ENCODE data around the gene PTPN23. TPM values are rescaled to one million over a fixed set of nuclear protein-coding genes. Genes with fewer than 3 reads are reported as not detected.

The PTPN23 gene
- total and polyA plus RNA-seq, 3 donors from 2014 or later = 30.5 to 141 (median 89.3) TPM

DNA sequence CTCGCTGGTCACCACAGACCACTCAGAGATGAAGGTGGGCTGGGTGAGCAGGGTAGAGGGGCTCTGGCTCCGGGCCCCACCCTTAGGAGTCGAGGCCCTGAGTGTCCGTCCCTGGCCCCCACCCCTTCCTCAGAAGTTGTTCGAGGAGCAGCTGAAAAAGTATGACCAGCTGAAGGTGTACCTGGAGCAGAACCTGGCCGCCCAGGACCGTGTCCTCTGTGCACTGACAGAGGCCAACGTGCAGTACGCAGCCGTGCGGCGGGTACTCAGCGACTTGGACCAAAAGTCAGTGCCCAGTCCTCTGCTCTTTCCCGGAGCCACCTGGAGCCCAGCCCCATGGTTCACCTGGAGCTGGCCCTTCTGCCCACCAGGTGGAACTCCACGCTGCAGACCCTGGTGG, 28.5 kb downstream of the PTPN23 start:
- Histone ChIP-seq H3K4me3 (no peak overlapping the region), H3K9me3 (no peaks in the 10 kb centered on the region), H3K27me3 (no peaks in the 10 kb centered on the region), H3K36me3 (ENCODE audit: low read depth, missing control alignments) (no peaks in the 10 kb centered on the region), H3K27ac (no peak overlapping the region), H3K4me1 (peaks cover 29% of the 10 kb centered on the region)
- intact Hi-C loops (cut with DNase I; ENCODE audit: low total_unique reads) = no loop called here
- no peak for DNase-seq
- WGBS, 2 donors = 90 to 94% methylated on average over 4 to 15 of the region's 15 CpGs
- TF ChIP-seq POLR2A (IDR thresholded peaks at IDR 0.05) = no peak
- TF ChIP-seq, protein P1, sequence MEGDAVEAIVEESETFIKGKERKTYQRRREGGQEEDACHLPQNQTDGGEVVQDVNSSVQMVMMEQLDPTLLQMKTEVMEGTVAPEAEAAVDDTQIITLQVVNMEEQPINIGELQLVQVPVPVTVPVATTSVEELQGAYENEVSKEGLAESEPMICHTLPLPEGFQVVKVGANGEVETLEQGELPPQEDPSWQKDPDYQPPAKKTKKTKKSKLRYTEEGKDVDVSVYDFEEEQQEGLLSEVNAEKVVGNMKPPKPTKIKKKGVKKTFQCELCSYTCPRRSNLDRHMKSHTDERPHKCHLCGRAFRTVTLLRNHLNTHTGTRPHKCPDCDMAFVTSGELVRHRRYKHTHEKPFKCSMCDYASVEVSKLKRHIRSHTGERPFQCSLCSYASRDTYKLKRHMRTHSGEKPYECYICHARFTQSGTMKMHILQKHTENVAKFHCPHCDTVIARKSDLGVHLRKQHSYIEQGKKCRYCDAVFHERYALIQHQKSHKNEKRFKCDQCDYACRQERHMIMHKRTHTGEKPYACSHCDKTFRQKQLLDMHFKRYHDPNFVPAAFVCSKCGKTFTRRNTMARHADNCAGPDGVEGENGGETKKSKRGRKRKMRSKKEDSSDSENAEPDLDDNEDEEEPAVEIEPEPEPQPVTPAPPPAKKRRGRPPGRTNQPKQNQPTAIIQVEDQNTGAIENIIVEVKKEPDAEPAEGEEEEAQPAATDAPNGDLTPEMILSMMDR (IDR thresholded peaks at IDR 0.05) = no peak

DNA sequence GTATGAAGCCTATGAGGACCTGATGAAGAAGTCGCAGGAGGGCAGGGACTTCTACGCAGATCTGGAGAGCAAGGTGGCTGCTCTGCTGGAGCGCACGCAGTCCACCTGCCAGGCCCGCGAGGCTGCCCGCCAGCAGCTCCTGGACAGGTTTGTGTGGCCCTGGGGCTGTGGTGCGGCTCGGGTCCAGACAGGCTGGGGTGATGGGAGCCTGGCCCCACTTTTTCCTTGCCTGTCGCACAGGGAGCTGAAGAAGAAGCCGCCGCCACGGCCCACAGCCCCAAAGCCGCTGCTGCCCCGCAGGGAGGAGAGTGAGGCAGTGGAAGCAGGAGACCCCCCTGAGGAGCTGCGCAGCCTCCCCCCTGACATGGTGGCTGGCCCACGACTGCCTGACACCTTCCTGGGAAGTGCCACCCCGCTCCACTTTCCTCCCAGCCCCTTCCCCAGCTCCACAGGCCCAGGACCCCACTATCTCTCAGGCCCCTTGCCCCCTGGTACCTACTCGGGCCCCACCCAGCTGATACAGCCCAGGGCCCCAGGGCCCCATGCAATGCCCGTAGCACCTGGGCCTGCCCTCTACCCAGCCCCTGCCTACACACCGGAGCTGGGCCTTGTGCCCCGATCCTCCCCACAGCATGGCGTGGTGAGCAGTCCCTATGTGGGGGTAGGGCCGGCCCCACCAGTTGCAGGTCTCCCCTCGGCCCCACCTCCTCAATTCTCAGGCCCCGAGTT, 29.0 kb downstream of the PTPN23 start:
- intact Hi-C loops (cut with DNase I; ENCODE audit: low total_unique reads) = no loop called here
- Histone ChIP-seq H3K4me1 (peaks cover 23% of the 10 kb centered on the region), H3K27me3 (no peaks in the 10 kb centered on the region), H3K36me3 (ENCODE audit: low read depth, missing control alignments) (no peaks in the 10 kb centered on the region), H3K9me3 (no peaks in the 10 kb centered on the region), H3K27ac (no peak overlapping the region), H3K4me3 (no peak overlapping the region)
- DNase-seq = no peak
- 90 to 94% methylated on average over 13 to 23 of the region's 26 CpGs for WGBS, 2 donors
- TF ChIP-seq POLR2A (IDR thresholded peaks at IDR 0.05) = no peak
- TF ChIP-seq, protein P1 (IDR thresholded peaks at IDR 0.05) = no peak

DNA sequence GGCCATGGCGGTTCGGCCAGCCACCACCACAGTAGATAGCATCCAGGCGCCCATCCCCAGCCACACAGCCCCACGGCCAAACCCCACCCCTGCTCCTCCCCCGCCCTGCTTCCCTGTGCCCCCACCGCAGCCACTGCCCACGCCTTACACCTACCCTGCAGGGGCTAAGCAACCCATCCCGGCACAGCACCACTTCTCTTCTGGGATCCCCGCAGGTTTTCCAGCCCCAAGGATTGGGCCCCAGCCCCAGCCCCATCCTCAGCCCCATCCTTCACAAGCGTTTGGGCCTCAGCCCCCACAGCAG, 29.5 kb downstream of the PTPN23 start:
- peaks cover 20% of the 10 kb centered on the region for H3K4me1 ChIP-seq
- 76 to 83% methylated on average over 7 to 10 of the region's 10 CpGs for WGBS, 2 donors
- no peak overlapping the region for H3K4me3 ChIP-seq
- TF ChIP-seq POLR2A (IDR thresholded peaks at IDR 0.05) = no peak
- TF ChIP-seq, protein P1 (IDR thresholded peaks at IDR 0.05) = no peak
- intact Hi-C loops (cut with DNase I; ENCODE audit: low total_unique reads) = no loop called here
- H3K27me3 ChIP-seq = no peaks in the 10 kb centered on the region
- H3K27ac ChIP-seq = no peak overlapping the region
- H3K36me3 ChIP-seq (ENCODE audit: low read depth, missing control alignments) = no peaks in the 10 kb centered on the region
- no peak for DNase-seq
- H3K9me3 ChIP-seq = no peaks in the 10 kb centered on the region

DNA sequence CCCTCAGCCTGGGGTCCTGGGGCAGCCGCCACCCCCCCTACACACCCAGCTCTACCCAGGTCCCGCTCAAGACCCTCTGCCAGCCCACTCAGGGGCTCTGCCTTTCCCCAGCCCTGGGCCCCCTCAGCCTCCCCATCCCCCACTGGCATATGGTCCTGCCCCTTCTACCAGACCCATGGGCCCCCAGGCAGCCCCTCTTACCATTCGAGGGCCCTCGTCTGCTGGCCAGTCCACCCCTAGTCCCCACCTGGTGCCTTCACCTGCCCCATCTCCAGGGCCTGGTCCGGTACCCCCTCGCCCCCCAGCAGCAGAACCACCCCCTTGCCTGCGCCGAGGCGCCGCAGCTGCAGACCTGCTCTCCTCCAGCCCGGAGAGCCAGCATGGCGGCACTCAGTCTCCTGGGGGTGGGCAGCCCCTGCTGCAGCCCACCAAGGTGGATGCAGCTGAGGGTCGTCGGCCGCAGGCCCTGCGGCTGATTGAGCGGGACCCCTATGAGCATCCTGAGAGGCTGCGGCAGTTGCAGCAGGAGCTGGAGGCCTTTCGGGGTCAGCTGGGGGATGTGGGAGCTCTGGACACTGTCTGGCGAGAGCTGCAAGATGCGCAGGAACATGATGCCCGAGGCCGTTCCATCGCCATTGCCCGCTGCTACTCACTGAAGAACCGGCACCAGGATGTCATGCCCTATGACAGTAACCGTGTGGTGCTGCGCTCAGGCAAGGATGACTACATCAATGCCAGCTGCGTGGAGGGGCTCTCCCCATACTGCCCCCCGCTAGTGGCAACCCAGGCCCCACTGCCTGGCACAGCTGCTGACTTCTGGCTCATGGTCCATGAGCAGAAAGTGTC, 30.2 kb downstream of the PTPN23 start:
- Histone ChIP-seq H3K36me3 (ENCODE audit: low read depth, missing control alignments) (no peaks in the 10 kb centered on the region), H3K27ac (no peak overlapping the region), H3K9me3 (no peaks in the 10 kb centered on the region), H3K27me3 (no peaks in the 10 kb centered on the region), H3K4me3 (no peak overlapping the region), H3K4me1 (peaks cover 14% of the 10 kb centered on the region)
- intact Hi-C loops (cut with DNase I; ENCODE audit: low total_unique reads) = no loop called here
- TF ChIP-seq, protein P1 (IDR thresholded peaks at IDR 0.05) = no peak
- no peak for TF ChIP-seq POLR2A (IDR thresholded peaks at IDR 0.05)
- 92 to 95% methylated on average over 17 to 23 of the region's 30 CpGs for WGBS, 2 donors
- no peak for DNase-seq

All from testis (tissue), 3 donors.